ENCODE data around the gene GPR4. TPM values are rescaled to one million over a fixed set of nuclear protein-coding genes. Genes with fewer than 3 reads are reported as not detected.

The GPR4 gene
- 10.0 and 15.7 TPM in 2 replicates for total RNA-seq

DNA sequence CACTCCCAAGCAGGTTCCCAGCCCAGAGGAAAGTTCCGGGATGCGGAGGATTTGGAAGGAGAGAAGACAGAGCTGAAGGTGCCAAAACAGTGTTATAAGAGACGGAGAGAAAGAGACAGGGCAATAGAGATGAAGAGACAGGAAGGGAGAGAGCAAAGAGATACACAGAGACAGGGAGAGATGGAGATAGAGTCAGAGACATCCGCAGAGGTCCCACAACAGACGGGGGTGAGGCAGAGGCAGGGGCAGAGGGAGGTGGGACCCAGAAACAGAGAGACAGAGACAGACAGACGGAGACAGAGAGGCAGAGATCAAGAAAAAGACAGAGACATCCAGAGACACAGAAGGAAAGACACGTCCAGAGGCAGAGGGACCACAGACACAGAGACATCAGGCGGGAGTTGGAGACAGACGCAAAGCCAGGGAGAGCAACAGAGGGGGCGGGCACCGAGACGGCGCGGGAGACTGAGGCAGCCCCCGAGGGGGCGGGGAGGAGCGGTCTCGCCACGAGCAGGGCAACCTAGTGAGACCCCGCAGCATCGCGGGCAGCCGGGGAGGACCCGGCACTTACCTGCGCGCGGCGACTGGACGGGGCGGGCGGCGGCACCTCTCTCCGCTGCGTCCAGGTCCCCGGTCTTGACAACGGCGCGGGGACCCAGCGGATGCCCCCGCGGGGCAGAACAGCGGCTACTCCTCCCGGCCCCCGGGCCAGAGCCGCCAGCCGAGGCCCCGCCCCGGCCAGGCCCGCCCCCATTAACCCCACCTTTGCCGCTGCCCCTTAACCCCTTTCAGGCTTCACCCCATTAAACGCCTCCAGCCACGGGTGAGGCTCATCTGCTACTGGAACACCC is at the start of gene GPR4:
Gene GPR4 (minus strand): TSS at position 689 of the 851 bp plus-strand sequence. CDS start 10,346 bp downstream, outside the sequence.

DNA sequence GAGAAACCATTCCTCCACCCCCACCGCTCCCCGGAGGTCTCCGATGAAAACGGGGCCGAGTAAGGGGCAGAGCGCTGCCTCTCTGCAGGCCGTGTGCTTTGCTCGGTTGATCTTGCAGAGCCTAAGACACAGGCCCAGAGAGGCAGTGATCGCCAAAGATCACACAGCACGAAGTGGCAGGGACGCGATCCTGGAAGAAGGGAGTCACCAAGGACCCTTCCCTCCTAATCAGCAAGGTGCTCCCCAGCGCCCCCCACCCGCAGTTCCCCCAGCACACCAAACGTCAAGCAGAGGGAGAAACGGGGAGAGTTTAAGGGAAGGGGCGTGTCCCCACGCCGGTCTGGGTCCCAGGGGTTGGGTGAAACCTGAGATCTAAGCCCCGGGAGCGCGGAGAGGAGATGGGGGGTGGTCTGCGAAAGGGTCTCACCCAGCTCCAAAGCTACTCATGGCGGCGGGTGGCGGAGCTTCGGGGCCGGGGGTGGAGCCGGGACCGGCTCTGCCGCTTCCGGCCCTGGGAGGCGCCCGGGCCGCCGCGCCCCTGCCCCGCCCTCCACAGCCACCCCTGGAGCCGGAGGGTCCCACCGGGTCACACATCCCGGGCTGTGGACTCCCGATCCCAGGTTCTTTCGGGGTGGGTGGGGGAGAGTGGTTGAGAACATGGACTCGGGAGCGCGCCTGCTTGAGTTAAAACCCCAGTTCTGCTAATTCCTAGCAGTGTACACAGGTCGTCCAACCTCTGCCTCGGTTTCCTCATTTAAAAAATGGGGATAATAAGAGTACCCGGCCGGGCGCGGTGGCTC is 37.1 kb upstream of the GPR4 start, which contains the start of gene EML2:
Gene EML2 (minus strand): TSS at position 468 of the 800 bp plus-strand sequence. CDS start 21 bp downstream, at position 447.

DNA sequence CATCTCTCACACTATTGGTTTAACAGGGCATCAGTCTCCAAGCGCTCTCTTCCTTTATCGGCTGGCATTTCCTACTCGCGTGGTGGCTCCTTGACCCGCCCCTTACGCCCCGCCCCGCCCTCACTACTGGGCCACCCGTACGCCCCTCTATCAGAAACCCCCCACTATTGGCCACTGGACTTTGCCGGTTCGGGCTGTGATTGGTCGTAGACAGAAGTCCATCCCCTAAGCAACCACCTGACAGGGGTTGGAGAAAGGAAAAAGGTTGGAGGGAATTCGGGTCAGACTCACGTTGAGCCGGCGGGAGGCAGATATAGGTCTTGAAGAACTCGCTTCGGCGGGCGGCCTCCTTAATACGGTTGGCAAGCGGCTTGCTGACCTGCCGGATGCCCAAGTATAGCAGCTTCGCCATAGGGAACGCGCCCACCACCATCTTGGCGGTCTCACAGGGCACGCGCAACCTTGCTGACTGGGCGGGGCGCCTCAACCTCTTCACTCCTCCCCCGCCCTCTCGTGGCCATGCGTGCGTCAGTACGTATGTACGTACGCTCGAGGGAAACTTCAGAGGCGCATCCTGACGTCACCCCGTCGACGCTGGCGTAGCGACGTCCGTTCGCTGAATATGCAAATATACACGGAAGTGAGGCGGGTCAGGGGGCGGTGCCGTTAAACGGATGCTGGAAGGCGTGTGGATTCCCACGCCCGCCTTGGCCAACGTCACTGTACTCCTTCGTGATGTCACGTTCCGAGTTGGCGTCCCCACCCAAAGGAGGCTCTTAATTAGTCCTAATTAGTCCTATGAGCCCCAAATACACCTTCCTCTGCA is 17.5 kb downstream of the GPR4 start, which contains the start of gene OPA3:
Gene OPA3 (minus strand): TSS at position 471 of the 826 bp plus-strand sequence. CDS start 38 bp downstream, at position 433.

Small RNAs within 50 kb of the gene (small RNA-seq; reads per million reads assigned to genes)
- gene RN7SL836P, result not detected

Other genes with a start within 250 kb of the GPR4 start
- 38.0 and 39.5 TPM in 2 replicates for gene ERCC2, start 231.6 kb downstream of the GPR4 start, total RNA-seq
- gene PPP1R13L, start 197.1 kb downstream of the GPR4 start, total RNA-seq, result 14.9 and 15.5 TPM in 2 replicates
- 22.0 and 24.5 TPM in 2 replicates for gene POLR1G, start 195.6 kb downstream of the GPR4 start, total RNA-seq
- gene ERCC1, start 178.3 kb downstream of the GPR4 start, total RNA-seq, result 72.9 and 79.9 TPM in 2 replicates
- gene FOSB, start 134.2 kb downstream of the GPR4 start, total RNA-seq, result 0.27 and 0.65 TPM in 2 replicates
- 5.5 and 6.9 TPM in 2 replicates for gene RTN2, start 105.2 kb downstream of the GPR4 start, total RNA-seq
- 1.5 and 2.1 TPM in 2 replicates for gene PPM1N, start 103.8 kb downstream of the GPR4 start, total RNA-seq
- 178 and 185 TPM in 2 replicates for gene VASP, start 94.7 kb downstream of the GPR4 start, total RNA-seq
- gene OPA3, start 17.4 kb downstream of the GPR4 start, total RNA-seq, result 10.4 and 14.6 TPM in 2 replicates
- 17.2 and 17.7 TPM in 2 replicates for gene EML2, start 37.2 kb upstream of the GPR4 start, total RNA-seq
- not detected in 2 replicates for gene GIPR, start 66.0 kb upstream of the GPR4 start, total RNA-seq
- 195 and 253 TPM in 2 replicates for gene SNRPD2, start 89.7 kb upstream of the GPR4 start, total RNA-seq
- gene QPCTL, start 90.5 kb upstream of the GPR4 start, total RNA-seq, result 19.4 and 26.7 TPM in 2 replicates
- gene FBXO46, start 128.7 kb upstream of the GPR4 start, total RNA-seq, result 9.8 and 12.1 TPM in 2 replicates
- gene MEIOSIN, start 131.2 kb upstream of the GPR4 start, total RNA-seq, result not detected in 2 replicates
- 4.1 and 6.4 TPM in 2 replicates for gene SIX5, start 167.0 kb upstream of the GPR4 start, total RNA-seq
- 13.4 and 13.5 TPM in 2 replicates for gene DMPK, start 180.3 kb upstream of the GPR4 start, total RNA-seq
- gene DMWD, start 190.6 kb upstream of the GPR4 start, total RNA-seq, result 39.4 and 47.8 TPM in 2 replicates
- gene RSPH6A, start 213.1 kb upstream of the GPR4 start, total RNA-seq, result 0.13 and 0.14 TPM in 2 replicates